ENCODE measurements around the gene TBKBP1. TPM values are rescaled to one million over a fixed set of nuclear protein-coding genes. Genes with fewer than 3 reads are reported as not detected.

The TBKBP1 gene
- total RNA-seq, 2 experiments from 2014 or later = 2.4 to 3.0 TPM

DNA sequence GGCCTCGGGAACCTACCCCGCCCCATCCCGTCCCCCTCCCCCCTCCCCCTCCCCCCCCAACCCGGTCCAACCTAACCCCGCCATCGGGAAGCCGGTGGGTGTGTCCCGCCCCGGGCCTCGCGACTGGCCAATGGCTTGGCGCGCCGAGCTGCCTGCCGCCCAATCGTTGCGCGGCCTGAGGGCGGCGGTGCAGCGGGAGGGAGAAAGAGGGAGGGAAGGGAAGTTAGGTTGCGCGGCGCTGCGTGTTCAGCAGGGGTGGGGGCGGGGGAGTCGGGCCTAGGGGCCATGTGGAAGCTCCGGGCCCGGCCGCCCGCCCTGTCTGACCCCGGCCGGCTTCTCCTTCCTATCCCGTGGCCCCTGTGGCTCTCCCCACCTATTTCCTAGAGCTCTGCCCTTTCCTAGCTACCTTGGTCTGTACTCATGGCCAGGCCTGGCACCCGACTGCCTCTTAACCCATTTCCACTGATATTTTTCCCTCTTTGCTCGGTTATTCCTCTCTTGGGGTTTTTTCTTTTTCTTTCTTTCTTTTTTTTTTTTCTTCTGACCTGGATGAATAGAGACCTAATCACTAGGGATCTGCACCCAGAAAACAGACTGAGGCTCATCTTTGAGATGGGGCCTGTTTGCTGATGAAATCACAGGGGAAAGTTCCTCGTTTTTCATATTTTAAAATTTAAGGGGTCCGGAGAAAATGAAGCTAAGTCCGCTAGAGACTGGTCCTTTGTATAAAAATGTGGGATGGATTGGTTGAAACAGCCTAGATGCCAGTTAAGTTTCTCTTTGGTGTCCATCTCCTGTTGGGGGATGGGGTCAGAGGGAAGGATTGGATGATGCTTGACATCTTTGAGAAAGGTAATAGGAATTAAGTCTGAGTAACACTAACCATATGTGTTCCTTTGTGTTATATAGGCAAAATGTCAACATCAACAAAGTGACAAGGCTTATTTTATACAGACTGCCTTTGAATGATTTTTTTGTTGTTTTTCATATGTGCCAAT lies 43.1 kb upstream of the TBKBP1 start:
- ChIA-PET CTCF (interaction anchor here (0.6 to 3.0 kb wide), 5 partner anchors 14 to 512 kb away, joined by 3 to 8 read pairs (median 3); partner anchors contain the start of genes OSBPL7 and TBX21), POLR2A (interaction anchor here (0.7 to 5.3 kb wide), 20 partner anchors 8 to 462 kb away, joined by 3 to 62 read pairs (median 7); partner anchors contain the start of genes CDC27, CDK5RAP3, EFCAB13 and LRRC46)
- intact Hi-C loops (cut with DNase I, micrococcal nuclease) = loop anchor here (1.0 to 5.0 kb wide), 4 partner anchors 9 to 396 kb away; partner anchors contain the start of genes CDK5RAP3 (in 1 of the 2), NFE2L1 (in 1 of the 2) and SP2 (in 1 of the 2)
- DNase-seq (peak; percentile 75 to 96 (median 90)), ATAC-seq (ENCODE audit: poor library complexity) (peak; percentile 53)
- peaks cover 60% of the 10 kb centered on the region for H3K36me3 Mint-ChIP-seq (ENCODE audit: low read depth)
- Histone ChIP-seq H3K4me3 (ENCODE audit: low read length) (peak overlapping the region; percentile 75), H3K36me3 (ENCODE audit: insufficient read depth, low read length) (peaks cover 43% of the 10 kb centered on the region), H3K27ac (ENCODE audit: low read depth in 1 of 2, low read length in 2 of 2) (peak overlapping the region; percentile 74 to 80), H3K27me3 (ENCODE audit: control insufficient read depth in 1 of 2, insufficient read depth in 2 of 2, low read length in 2 of 2) (no peaks in the 10 kb centered on the region), H3K9me3 (ENCODE audit: control insufficient read depth in 1 of 2, insufficient read depth in 1 of 2, low read length in 2 of 2) (no peaks in the 10 kb centered on the region), H3K4me1 (ENCODE audit: insufficient read depth, low read length) (peaks cover 57% of the 10 kb centered on the region)
- TF ChIP-seq, protein P1, sequence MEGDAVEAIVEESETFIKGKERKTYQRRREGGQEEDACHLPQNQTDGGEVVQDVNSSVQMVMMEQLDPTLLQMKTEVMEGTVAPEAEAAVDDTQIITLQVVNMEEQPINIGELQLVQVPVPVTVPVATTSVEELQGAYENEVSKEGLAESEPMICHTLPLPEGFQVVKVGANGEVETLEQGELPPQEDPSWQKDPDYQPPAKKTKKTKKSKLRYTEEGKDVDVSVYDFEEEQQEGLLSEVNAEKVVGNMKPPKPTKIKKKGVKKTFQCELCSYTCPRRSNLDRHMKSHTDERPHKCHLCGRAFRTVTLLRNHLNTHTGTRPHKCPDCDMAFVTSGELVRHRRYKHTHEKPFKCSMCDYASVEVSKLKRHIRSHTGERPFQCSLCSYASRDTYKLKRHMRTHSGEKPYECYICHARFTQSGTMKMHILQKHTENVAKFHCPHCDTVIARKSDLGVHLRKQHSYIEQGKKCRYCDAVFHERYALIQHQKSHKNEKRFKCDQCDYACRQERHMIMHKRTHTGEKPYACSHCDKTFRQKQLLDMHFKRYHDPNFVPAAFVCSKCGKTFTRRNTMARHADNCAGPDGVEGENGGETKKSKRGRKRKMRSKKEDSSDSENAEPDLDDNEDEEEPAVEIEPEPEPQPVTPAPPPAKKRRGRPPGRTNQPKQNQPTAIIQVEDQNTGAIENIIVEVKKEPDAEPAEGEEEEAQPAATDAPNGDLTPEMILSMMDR (IDR thresholded peaks at IDR 0.05) = no peak
- H3K9me3 Mint-ChIP-seq = no peaks in the 10 kb centered on the region
- no peaks in the 10 kb centered on the region for H3K27me3 Mint-ChIP-seq
- H3K4me1 Mint-ChIP-seq (ENCODE audit: low read depth) = peaks cover 65% of the 10 kb centered on the region
- peak overlapping the region; percentile 89 for H3K4me3 Mint-ChIP-seq
- peak overlapping the region; percentile 94 for H3K27ac Mint-ChIP-seq

- H3K27me3 Mint-ChIP-seq = no peaks in the 10 kb centered on the region
- ATAC-seq (ENCODE audit: poor library complexity) (no peak), DNase-seq (no peak)
- Histone ChIP-seq H3K27ac (ENCODE audit: low read depth in 1 of 2, low read length in 2 of 2) (no peak overlapping the region), H3K36me3 (ENCODE audit: insufficient read depth, low read length) (peaks cover 51% of the 10 kb centered on the region), H3K9me3 (ENCODE audit: control insufficient read depth in 1 of 2, insufficient read depth in 1 of 2, low read length in 2 of 2) (no peaks in the 10 kb centered on the region), H3K27me3 (ENCODE audit: control insufficient read depth in 1 of 2, insufficient read depth in 2 of 2, low read length in 2 of 2) (no peaks in the 10 kb centered on the region), H3K4me3 (ENCODE audit: low read length) (no peak overlapping the region), H3K4me1 (ENCODE audit: insufficient read depth, low read length) (peaks cover 61% of the 10 kb centered on the region)
- peak overlapping the region; percentile 94 for H3K27ac Mint-ChIP-seq
- ChIA-PET CTCF (interaction anchor here (0.7 to 3.0 kb wide), 2 partner anchors 13 to 81 kb away, joined by 5 to 8 read pairs; partner anchors contain the start of gene TBX21), POLR2A (interaction anchor here (0.7 to 5.3 kb wide), 6 partner anchors 7 to 1389 kb away, joined by 3 to 62 read pairs (median 6); partner anchors contain the start of gene OSBPL7)
- peaks cover 69% of the 10 kb centered on the region for H3K36me3 Mint-ChIP-seq (ENCODE audit: low read depth)
- TF ChIP-seq, protein P1 (IDR thresholded peaks at IDR 0.05) = no peak
- H3K4me3 Mint-ChIP-seq = peak overlapping the region; percentile 55
- peaks cover 71% of the 10 kb centered on the region for H3K4me1 Mint-ChIP-seq (ENCODE audit: low read depth)
- intact Hi-C loops (cut with DNase I, micrococcal nuclease) = loop anchor here in 1 of 2 experiments (5.0 kb wide), 3 partner anchors 246 to 396 kb away; partner anchors contain the start of genes CDK5RAP3, NFE2L1 and SP2
- H3K9me3 Mint-ChIP-seq = no peaks in the 10 kb centered on the region
These were observed 42.3 kb upstream of the TBKBP1 start for GRCh38 chr17:47651704-47652103.

GRCh38 chr17:47652570-47652969 lies 41.4 kb upstream of the TBKBP1 start:
- H3K4me3 ChIP-seq (ENCODE audit: low read length) = no peak overlapping the region
- no peaks in the 10 kb centered on the region for H3K9me3 ChIP-seq (ENCODE audit: control insufficient read depth in 1 of 2, insufficient read depth in 1 of 2, low read length in 2 of 2)
- intact Hi-C loops (cut with DNase I, micrococcal nuclease) = loop anchor here in 1 of 2 experiments (5.0 kb wide), 3 partner anchors 245 to 395 kb away; partner anchors contain the start of genes CDK5RAP3, NFE2L1 and SP2
- Mint-ChIP-seq H3K27ac (peak overlapping the region; percentile 94), H3K4me3 (peak overlapping the region; percentile 51), H3K4me1 (ENCODE audit: low read depth) (peaks cover 77% of the 10 kb centered on the region), H3K9me3 (no peaks in the 10 kb centered on the region), H3K36me3 (ENCODE audit: low read depth) (peaks cover 77% of the 10 kb centered on the region), H3K27me3 (no peaks in the 10 kb centered on the region)
- TF ChIP-seq, protein P1 (IDR thresholded peaks at IDR 0.05) = no peak
- ATAC-seq (ENCODE audit: poor library complexity) (no peak), DNase-seq (peak in 1 of 14 experiments; percentile 5)
- ChIA-PET POLR2A (interaction anchor here (0.7 to 5.3 kb wide), 2 partner anchors 11 to 1390 kb away, joined by 3 to 62 read pairs; no protein-coding TSS in a partner anchor), CTCF (interaction anchor here (3.3 kb wide), 1 partner anchor 11 kb away, joined by 12 read pairs; no protein-coding TSS in a partner anchor)
- H3K27ac ChIP-seq (ENCODE audit: low read depth in 1 of 2, low read length in 2 of 2) = no peak overlapping the region
- peaks cover 60% of the 10 kb centered on the region for H3K36me3 ChIP-seq (ENCODE audit: insufficient read depth, low read length)
- peaks cover 55% of the 10 kb centered on the region for H3K4me1 ChIP-seq (ENCODE audit: insufficient read depth, low read length)
- H3K27me3 ChIP-seq (ENCODE audit: control insufficient read depth in 1 of 2, insufficient read depth in 2 of 2, low read length in 2 of 2) = no peaks in the 10 kb centered on the region
